Renal cortical epithelial cell (primary cell): Measurements from ENCODE around the gene SDK2. TPM values are rescaled to one million over a fixed set of nuclear protein-coding genes. Genes with fewer than 3 reads are reported as not detected.

Source experiments
- DNase-seq: peaks from one replicate; pipeline ENCODE4 v3.0.0-alpha.2; 2011; ENCODE audit warnings: low read depth
- total RNA-seq: library from RNA; depleted of rRNA; stranded (reverse); fragments of >200 nt; gene quantifications from 2 replicates; pipeline ENCODE4 v1.2.3, GENCODE V29; 2014

Gene SDK2
- total RNA-seq, 1 donor from 2014 or later, result 0.10 TPM

DNA sequence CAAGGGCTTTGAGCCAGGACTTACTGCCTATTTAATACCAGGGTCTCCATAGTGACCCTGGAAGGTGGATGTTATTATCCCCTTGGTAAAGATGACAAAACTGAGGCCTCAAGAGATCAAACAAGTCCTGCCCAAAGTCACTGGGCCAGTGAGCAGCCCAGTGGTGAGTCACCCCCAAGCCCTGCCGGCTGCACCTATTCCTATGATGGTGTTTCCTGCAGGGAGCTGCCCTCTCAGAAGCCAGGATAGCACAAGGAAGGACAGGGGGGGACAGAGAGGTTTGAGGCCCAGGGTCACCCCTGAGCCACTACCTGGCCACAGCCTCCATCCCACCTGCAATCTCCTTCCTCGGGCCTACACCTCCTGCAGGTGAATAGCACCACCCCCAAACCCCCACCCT lies 90.9 kb downstream of the SDK2 start:
- no peak for DNase-seq

DNA sequence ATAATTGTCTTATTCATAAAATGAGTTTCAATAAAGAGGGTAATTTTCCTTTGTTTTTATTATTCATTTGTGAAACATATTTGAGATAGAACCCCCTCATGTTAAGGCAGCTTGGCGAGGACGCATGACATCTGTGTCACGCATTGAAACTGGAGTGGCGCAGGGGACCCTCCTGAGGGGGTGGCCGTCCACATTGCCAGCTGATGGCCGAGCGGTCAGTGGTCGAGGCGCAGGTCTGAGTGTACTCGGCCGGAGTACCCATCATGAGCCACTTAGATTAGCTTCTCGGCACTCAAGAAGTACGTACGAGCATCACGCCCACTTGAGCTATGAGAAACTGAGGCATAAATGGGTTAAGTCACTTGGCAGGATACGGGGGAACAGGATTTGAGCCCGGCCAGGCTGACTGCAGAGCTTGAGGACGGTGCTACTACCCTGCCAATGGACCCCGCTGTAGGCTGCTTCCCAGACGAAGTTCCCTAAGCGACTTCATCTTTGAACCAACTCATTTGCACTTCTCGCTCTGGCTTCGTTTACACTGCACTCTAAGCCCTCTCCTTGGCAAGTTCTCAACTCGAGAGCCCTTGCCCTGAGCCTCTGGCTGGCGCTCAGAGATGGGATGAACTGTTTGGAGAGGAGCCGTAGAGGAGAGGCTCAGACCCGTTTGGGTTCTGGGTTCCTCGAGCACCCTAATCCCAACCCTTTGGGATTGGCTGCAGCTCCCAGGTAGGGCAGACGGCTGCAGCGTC lies 91.8 kb downstream of the SDK2 start:
- DNase-seq, result no peak

DNA sequence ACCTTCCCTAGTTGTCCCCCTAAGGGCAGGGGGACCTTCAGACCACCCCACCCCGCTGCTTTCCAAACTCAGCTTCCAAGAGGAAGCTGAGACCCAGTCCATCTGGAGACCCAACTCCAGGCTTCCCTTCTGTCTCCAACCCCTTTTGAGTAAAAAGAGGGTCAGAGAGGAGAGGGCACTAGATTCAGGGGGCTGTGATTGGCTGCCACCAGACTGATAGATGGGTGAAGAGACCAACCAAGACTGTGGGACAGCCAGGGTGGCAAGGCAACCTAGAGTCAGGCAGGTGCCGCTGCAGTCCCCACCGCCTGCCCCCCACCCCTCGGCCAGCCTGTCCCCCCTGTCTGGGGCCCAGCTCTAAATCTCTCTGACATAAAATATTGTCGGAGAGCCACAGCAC lies 92.5 kb downstream of the SDK2 start:
- DNase-seq, result no peak

DNA sequence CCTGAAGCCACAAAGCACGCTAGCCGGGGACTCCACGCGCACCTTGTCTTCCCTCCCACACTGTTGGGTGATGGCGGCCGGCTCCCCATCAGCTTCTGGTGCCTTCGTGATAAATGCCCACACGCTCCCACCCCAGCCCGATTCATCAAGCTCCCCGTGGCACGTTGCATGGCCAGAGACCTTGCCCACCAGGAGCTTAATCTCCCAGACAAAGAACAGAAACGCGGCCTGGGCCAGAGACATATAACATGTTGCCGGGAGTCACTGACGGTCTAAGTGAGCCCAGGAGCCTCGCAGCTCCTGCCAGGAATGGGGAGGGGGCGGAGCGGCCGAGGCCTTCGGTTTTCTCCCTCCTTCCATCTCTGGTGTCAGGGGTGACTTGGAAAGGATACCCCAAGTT lies 93.1 kb downstream of the SDK2 start:
- no peak for DNase-seq

- no peak for DNase-seq
These were observed 93.7 kb downstream of the SDK2 start for GRCh38 chr17:73550556-73550955.

GRCh38 chr17:73549841-73550430 lies 94.3 kb downstream of the SDK2 start:
- DNase-seq, result no peak

GRCh38 chr17:73548620-73549311 lies 95.5 kb downstream of the SDK2 start:
- no peak for DNase-seq

DNA sequence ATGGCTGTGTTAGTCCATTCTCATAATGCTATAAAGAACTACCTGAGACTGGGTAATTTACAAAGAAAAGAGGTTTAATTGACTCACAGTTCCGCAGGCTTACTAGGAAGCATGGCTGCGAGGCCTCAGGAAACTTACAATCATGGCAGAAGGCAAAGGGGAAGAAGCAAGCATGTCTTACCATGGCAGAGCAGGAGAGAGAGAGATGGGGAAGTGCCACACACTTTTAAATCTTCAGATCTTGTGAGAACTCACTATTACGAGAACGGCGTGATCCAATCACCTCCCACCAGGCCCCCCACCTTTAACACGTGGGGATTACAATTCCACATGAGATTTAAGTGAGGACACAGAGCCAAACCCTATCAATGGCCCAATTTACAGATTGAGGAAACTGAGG lies 96.5 kb downstream of the SDK2 start:
- no peak for DNase-seq

- DNase-seq, result no peak
These were observed 97.3 kb downstream of the SDK2 start for GRCh38 chr17:73546770-73547536.

GRCh38 chr17:73546114-73546513 lies 98.1 kb downstream of the SDK2 start:
- no peak for DNase-seq

GRCh38 chr17:73545109-73546032 lies 98.9 kb downstream of the SDK2 start:
- no peak for DNase-seq

GRCh38 chr17:73544333-73544732 lies 99.9 kb downstream of the SDK2 start:
- DNase-seq, result no peak

GRCh38 chr17:73542323-73542722 lies 101.9 kb downstream of the SDK2 start:
- DNase-seq, result no peak

- no peak for DNase-seq
These were observed 102.7 kb downstream of the SDK2 start for GRCh38 chr17:73541561-73541981.

DNA sequence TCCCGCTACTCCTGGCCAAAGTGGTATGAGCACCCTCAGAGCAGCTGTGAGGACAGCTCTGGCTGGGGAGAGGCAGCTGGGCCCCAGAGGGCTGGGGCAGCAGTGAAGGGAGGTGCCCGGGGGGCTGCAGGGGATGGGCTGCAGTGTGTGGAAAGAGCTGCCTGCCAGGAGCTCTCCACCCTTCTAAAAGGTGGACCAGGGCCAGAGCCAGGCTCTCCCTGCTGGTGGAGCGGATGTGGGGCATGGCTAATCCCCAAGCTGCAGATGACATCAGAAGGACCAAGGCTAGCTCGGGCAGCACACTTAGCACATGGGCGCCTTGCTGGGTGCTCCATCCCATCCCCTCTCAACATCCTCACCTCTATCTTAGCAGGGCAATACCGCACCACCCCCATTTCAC lies 103.1 kb downstream of the SDK2 start:
- no peak for DNase-seq

GRCh38 chr17:73539166-73539565 lies 105.1 kb downstream of the SDK2 start:
- no peak for DNase-seq

GRCh38 chr17:73538445-73538844 lies 105.8 kb downstream of the SDK2 start:
- DNase-seq, result no peak

- no peak for DNase-seq
These were observed 107.3 kb downstream of the SDK2 start for GRCh38 chr17:73536700-73537605.

DNA sequence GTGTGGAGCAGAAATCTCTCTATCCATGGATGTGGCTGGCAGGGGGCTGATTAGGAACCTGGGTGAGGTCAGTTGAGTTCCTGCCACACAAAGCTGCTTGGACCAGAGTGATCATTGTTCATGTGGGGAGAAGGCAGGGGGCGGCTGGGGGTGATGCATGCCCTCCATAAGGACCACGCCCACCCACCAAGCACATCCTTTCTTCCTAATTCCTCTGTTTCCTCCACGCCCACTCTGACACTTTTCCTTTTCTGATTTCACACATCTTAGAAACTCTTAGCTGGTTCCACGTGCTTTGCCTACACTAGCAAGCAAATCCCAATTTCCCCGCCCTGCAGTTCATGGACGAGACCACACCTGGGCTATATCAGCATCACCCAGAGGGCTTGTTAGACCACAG lies 108.5 kb downstream of the SDK2 start:
- no peak for DNase-seq
